Fibroblast of mammary gland (primary cell): ENCODE data around the gene GALNT7.

Experiments
- DNase-seq: peaks from one replicate; pipeline ENCODE4 v3.0.0-alpha.2; 2010; ENCODE audit warnings: low read depth
- H3K4me3 ChIP-seq: 2 replicates; pipeline ENCODE4 v1.5.1; 2011; ENCODE audit warnings: low read depth, mild to moderate bottlenecking, low read length, moderate library complexity; ENCODE audit not compliant: control insufficient read depth
- CTCF ChIP-seq: conservative IDR thresholded peaks from 2 replicates; pipeline ENCODE4 v1.5.1; 2011; ENCODE audit warnings: low read depth, low read length, inconsistent platforms; ENCODE audit not compliant: control insufficient read depth, insufficient read depth

Gene GALNT7

GRCh38 chr4:173202395-173202794 lies 33.8 kb downstream of the GALNT7 start:
- H3K4me3 ChIP-seq, result no peak overlapping the region
- no peak for DNase-seq
- TF ChIP-seq CTCF, result no peak

GRCh38 chr4:173205656-173206055 lies 37.0 kb downstream of the GALNT7 start:
- no peak overlapping the region for H3K4me3 ChIP-seq
- TF ChIP-seq CTCF, result no peak
- no peak for DNase-seq

GRCh38 chr4:173208420-173208819 lies 39.8 kb downstream of the GALNT7 start:
- TF ChIP-seq CTCF, result no peak
- no peak for DNase-seq

GRCh38 chr4:173211222-173211621 lies 42.6 kb downstream of the GALNT7 start:
- no peak overlapping the region for H3K4me3 ChIP-seq
- DNase-seq, result no peak
- TF ChIP-seq CTCF, result no peak

More at GRCh38 chr4:173208420-173208819, 39.8 kb downstream of the GALNT7 start:
- no peak overlapping the region for H3K4me3 ChIP-seq

GRCh38 chr4:173211838-173212237 lies 43.2 kb downstream of the GALNT7 start:
- peak; percentile 66 for DNase-seq
- H3K4me3 ChIP-seq, result no peak overlapping the region
- no peak for TF ChIP-seq CTCF

- no peak for TF ChIP-seq CTCF
- no peak for DNase-seq
- no peak overlapping the region for H3K4me3 ChIP-seq
These were observed 43.8 kb downstream of the GALNT7 start for GRCh38 chr4:173212379-173212778.

- no peak for DNase-seq
- H3K4me3 ChIP-seq, result no peak overlapping the region
- TF ChIP-seq CTCF, result no peak
These were observed 44.7 kb downstream of the GALNT7 start for GRCh38 chr4:173213296-173213695.
